Heart right ventricle (tissue), 16 donors: ENCODE results near the gene UTS2B. TPM values are rescaled to one million over a fixed set of nuclear protein-coding genes. Genes with fewer than 3 reads are reported as not detected.

ENCODE experiments used
- ATAC-seq, 8 donors: fragments of 200-7000 bp; cut with Tn5 transposase; one replicate each; pipeline ENCODE4 v1.9.1; 2020; ENCODE audit warnings: mild to moderate bottlenecking in 8 of 8, moderate library complexity in 8 of 8, moderate number of reproducible peaks in 1 of 8
- DNase-seq, 2 donors: peaks; one replicate each; pipeline ENCODE4 v3.0.0-alpha.2; 2020
- H3K27ac ChIP-seq, 10 donors: fragments of 200-600 bp; sonication (generic) in 2 of 10; one replicate each; pipeline versions ENCODE4 v1.5.0 to v1.8.0; 2020 to 2022; ENCODE audit warnings: mild to moderate bottlenecking in 3 of 10
- H3K27me3 ChIP-seq, 7 donors: fragments of 200-600 bp; one replicate each; pipeline ENCODE4 v1.8.0; 2021 to 2022; ENCODE audit warnings: mild to moderate bottlenecking in 2 of 7
- H3K36me3 ChIP-seq, 9 donors: fragments of 200-600 bp; sonication (generic) in 1 of 9; one replicate each; pipeline versions ENCODE4 v1.5.0 to v1.8.0; 2020 to 2022; ENCODE audit warnings: mild to moderate bottlenecking in 2 of 9
- H3K4me1 ChIP-seq, 9 donors: fragments of 200-600 bp; sonication (generic) in 1 of 9; one replicate each; pipeline versions ENCODE4 v1.5.0 to v1.8.0; 2020 to 2022; ENCODE audit warnings: mild to moderate bottlenecking in 4 of 9
- H3K4me3 ChIP-seq, 10 donors: fragments of 200-600 bp; sonication (generic) in 2 of 10; one replicate each; pipeline versions ENCODE4 v1.5.0 to v1.8.0; 2020 to 2022; ENCODE audit warnings: mild to moderate bottlenecking in 7 of 10, moderate library complexity in 2 of 10
- H3K9me3 ChIP-seq, 11 donors: fragments of 200-600 bp in 10 of 11; sonication (generic) in 2 of 11; one replicate each; pipeline versions ENCODE4 v1.5.0 to v1.8.0; 2013 to 2022; ENCODE audit warnings: mild to moderate bottlenecking in 2 of 11, control low read depth in 1 of 11, moderate library complexity in 1 of 11
- CTCF ChIP-seq, 9 donors: fragments of 200-600 bp; sonication (generic) in 2 of 9; IDR thresholded peaks; one replicate each; pipeline versions ENCODE4 v1.5.0 to v1.8.0; 2021 to 2022; ENCODE audit warnings: antibody characterized with exemption in 9 of 9, mild to moderate bottlenecking in 5 of 9, moderate library complexity in 1 of 9
- WGBS, 2 donors: extraction: QIAGEN DNeasy Blood & Tissue Kit; methylation state at CpG; one replicate each; pipeline ENCODE4 v1.1.7; 2013; ENCODE audit warnings: inconsistent platforms in 1 of 2; 5-methylcytosine and 5-hydroxymethylcytosine counted together
- intact Hi-C, 10 donors: fragments of 100-400 bp; cut with DNase I; formaldehyde crosslinking; loops; one replicate each; pipeline versions ENCODE4 v1.11.1 to v1.14.2; 2022
- polyA plus RNA-seq, 2 donors: library from polyadenylated mRNA; stranded (reverse); fragments of 200-250 nt; gene quantifications; one replicate each; pipeline ENCODE4 v1.2.3, GENCODE V29; 2013
- total RNA-seq, 10 donors: library from RNA; stranded (reverse); fragmentation: NEBNext Ultra II Directional in 3 of 10; extraction: Animal tissue kit (Norgen Biotek cat#: 25700) in 3 of 10; gene quantifications; one replicate each; pipeline versions ENCODE4 v1.2.1 to v1.2.4, GENCODE V29; 2021 to 2023
- donor health status: Arrhythmogenic right ventricular cardiomyopathy.
- donor health status: ischemic (EF 13 %, LVEDD 7.1; RV severe dilation, severe dysfunction).
- donor health status: healthy with polysubstance abuse.
- donor health status: DM: no; HTN: yes; CAD: no.
- donor health status: DM: no; HTN: no; CAD: no.
- donor health status: ischemic (EF 25% LVEDD 6.9; RV normal size, moderate dysfunction).
- donor health status: ischemic (EF 25% LVEDD 5.7; RV mildly dilated, moderate dysfunction).
- donor health status: healthy.
- donor health status: DM: yes; HTN: yes; CAD: no.
- donor health status: Ischemic cardiomyopathy.
- donor health status: ischemic (EF 35%, LVEDD 5.7; RV mildly dilated, moderate dysfunction).
- donor health status: nonischemic (EF 11% LVEDD 7.7; RV severe dilation, severe dysfunction).
- donor health status: DM: yes; HTN: yes; CAD: no.
- donor health status: PGD.
- donor health status: ischemic (EF 29% LVEDD 5.4; RV normal size, mild dysfunction).
- donor health status: nonischemic (EF 23%, LVEDD 6.1; RV moderate dilation, normal function).

Gene UTS2B
- total and polyA plus RNA-seq, 12 donors, result 0.10 to 0.53 (median 0.25) TPM; not detected in 5

DNA sequence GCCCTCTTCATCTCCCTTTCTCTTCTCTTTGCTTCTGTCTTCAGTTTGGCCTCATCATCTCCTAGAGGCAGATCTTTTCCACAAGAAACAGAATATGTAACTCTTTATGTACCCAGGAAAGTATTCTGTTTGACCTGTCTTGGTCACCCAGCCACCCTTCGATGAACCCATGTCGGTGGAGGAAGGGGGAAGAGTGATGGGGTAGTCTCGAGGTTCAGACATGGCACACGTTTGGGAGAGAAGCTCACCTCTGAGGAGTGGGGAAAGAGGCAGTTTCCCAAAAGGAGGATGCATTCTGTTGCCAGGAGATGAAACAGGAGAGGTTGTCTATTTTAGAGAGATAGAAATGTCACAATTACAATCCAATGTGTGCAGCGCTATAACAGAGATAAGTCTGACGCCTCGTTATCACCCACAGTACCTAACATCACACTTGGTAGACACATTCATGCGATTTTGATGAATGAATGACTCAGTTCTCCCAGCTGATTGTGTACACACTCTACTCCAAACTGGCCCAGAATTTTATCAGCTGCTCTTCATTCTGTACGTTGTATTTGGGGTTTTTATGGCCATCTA lies 1.9 kb downstream of the UTS2B start:
- Histone ChIP-seq H3K9me3 (no peaks in the 10 kb centered on the region), H3K4me3 (peak overlapping the region; percentile 77 to 97 (median 92)), H3K36me3 (no peaks in the 10 kb centered on the region), H3K27ac (peak overlapping the region; percentile 90 to 99 (median 97)), H3K4me1 (peaks cover 9 to 41% (median 37%) of the 10 kb centered on the region in 9 donors), H3K27me3 (no peaks in the 10 kb centered on the region)
- 38 to 48% methylated on average over 9 of the region's 9 CpGs for WGBS, 2 donors
- intact Hi-C loops, result loop anchor here in 2 of 10 donors (1.0 to 5.0 kb wide), 2 partner anchors 33 to 34 kb away; no protein-coding TSS in a partner anchor
- TF ChIP-seq CTCF (IDR thresholded peaks at IDR 0.05), result no peak
- no peak for DNase-seq
- ATAC-seq, result peak in 5 of 8 donors; percentile 2 to 28 (median 10)

DNA sequence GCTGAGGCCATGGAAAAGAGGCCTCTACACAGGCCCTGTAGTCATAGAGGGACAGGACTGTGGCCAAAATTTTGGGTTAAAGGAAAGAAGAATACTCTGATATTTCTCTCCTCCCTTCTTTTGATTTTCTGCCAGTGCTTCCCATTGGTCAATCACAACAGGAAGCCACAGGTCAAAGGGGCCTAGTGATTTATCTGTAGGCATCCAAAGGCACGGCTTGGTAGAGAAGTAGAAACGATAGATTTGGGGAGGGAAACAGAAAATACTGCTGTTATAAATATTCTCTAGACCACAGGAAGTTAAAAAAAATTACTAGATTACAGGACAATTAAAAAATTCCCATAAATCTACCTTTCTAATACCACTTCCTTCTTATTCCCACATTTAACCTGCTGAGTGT lies 2.8 kb downstream of the UTS2B start:
- intact Hi-C loops, result loop anchor here in 1 of 10 donors (5.0 kb wide), 1 partner anchor 35 kb away; no protein-coding TSS in a partner anchor
- TF ChIP-seq CTCF (IDR thresholded peaks at IDR 0.05), result no peak
- H3K4me1 ChIP-seq, result peaks cover 3 to 32% (median 28%) of the 10 kb centered on the region in 9 donors
- 46 to 75% methylated on average over 2 of the region's 2 CpGs for WGBS, 2 donors
- DNase-seq (no peak), ATAC-seq (no peak)
- no peak overlapping the region for H3K4me3 ChIP-seq
- H3K27ac ChIP-seq, result peak overlapping the region in 2 of 10 donors; percentile 98 to 99
- no peaks in the 10 kb centered on the region for H3K36me3 ChIP-seq
- H3K27me3 ChIP-seq, result no peaks in the 10 kb centered on the region
- H3K9me3 ChIP-seq, result no peaks in the 10 kb centered on the region

DNA sequence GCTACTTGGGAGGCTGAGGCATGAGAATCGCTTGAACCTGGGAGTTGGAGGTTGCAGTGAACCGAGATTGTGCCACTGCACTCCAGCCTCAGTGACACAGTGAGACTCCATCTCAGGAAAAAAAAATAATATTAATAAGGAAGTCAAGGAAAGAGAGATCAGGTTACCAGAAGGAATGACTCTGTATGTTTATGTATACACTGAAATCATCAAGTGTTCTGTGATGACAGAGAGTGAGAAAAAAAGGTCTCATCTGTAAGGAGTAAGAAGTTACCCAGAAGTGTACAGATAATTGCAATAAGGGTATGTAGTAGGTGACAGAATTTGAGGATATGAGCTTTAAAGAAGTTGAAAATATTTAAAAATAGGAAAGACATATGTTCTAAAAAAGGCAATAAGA lies 5.4 kb downstream of the UTS2B start:
- WGBS, 2 donors, result 93 to 94% methylated on average over 2 of the region's 2 CpGs
- no peaks in the 10 kb centered on the region for H3K36me3 ChIP-seq
- peaks cover 0 to 14% (median 7%) of the 10 kb centered on the region in 9 donors for H3K4me1 ChIP-seq
- H3K27ac ChIP-seq, result no peak overlapping the region
- ATAC-seq (no peak), DNase-seq (no peak)
- TF ChIP-seq CTCF (IDR thresholded peaks at IDR 0.05), result no peak
- no peak overlapping the region for H3K4me3 ChIP-seq
- H3K9me3 ChIP-seq, result no peaks in the 10 kb centered on the region
- H3K27me3 ChIP-seq, result no peaks in the 10 kb centered on the region
- intact Hi-C loops, result loop anchor here in 1 of 10 donors (5.0 kb wide), 1 partner anchor 37 kb away; no protein-coding TSS in a partner anchor

GRCh38 chr3:191321019-191321767 lies 9.1 kb downstream of the UTS2B start:
- WGBS, 2 donors, result 95 to 96% methylated on average over 4 of the region's 4 CpGs

More at GRCh38 chr3:191321019-191321767, 9.1 kb downstream of the UTS2B start:
- intact Hi-C loops, result no loop called here
- DNase-seq (no peak), ATAC-seq (no peak)
- no peak overlapping the region for H3K27ac ChIP-seq
- H3K4me1 ChIP-seq, result no peaks in the 10 kb centered on the region
- H3K9me3 ChIP-seq, result no peaks in the 10 kb centered on the region
- H3K27me3 ChIP-seq, result no peaks in the 10 kb centered on the region
- H3K4me3 ChIP-seq, result no peak overlapping the region
- TF ChIP-seq CTCF (IDR thresholded peaks at IDR 0.05), result no peak
- no peaks in the 10 kb centered on the region for H3K36me3 ChIP-seq
